Astrocyte (in vitro differentiated cells and primary cell): Measurements from ENCODE around the gene STRBP. TPM values are rescaled to one million over a fixed set of nuclear protein-coding genes. Genes with fewer than 3 reads are reported as not detected.

Experiments used
- DNase-seq: peaks from one replicate; pipeline ENCODE4 v3.0.0-alpha.2; 2010; ENCODE audit warnings: low read depth
- FAIRE-seq: peaks from 2 replicates; lab custom pipeline; 2011; peaks lifted over from hg19 to GRCh38; lab: Jason Lieb, UNC
- H2AFZ ChIP-seq: 2 replicates; pipeline ENCODE4 v1.6.0; 2012; ENCODE audit warnings: low read depth, low read length, inconsistent platforms
- H3K27ac ChIP-seq: 2 replicates; pipeline ENCODE4 v1.5.1; 2011; ENCODE audit warnings: low read depth, low read length, inconsistent platforms
- H3K27me3 ChIP-seq: 2 replicates; pipeline ENCODE4 v1.6.0; 2011; ENCODE audit warnings: low read length, inconsistent platforms; ENCODE audit not compliant: insufficient read depth
- H3K36me3 ChIP-seq: 2 replicates; pipeline ENCODE4 v1.5.1; 2011; ENCODE audit warnings: low read length, inconsistent platforms; ENCODE audit not compliant: insufficient read depth
- H3K4me1 ChIP-seq: 2 replicates; pipeline ENCODE4 v1.5.1; 2011; ENCODE audit warnings: low read length, inconsistent platforms; ENCODE audit not compliant: insufficient read depth
- H3K4me2 ChIP-seq: 2 replicates; pipeline ENCODE4 v1.6.0; 2012; ENCODE audit warnings: low read length, inconsistent platforms
- H3K4me3 ChIP-seq: 2 replicates; pipeline ENCODE4 v1.5.1; 2011; ENCODE audit warnings: low read depth, mild to moderate bottlenecking, low read length, inconsistent platforms; ENCODE audit not compliant: insufficient read depth
- H3K79me2 ChIP-seq: 2 replicates; pipeline ENCODE4 v1.6.0; 2012; ENCODE audit warnings: mild to moderate bottlenecking, low read length, inconsistent platforms; ENCODE audit not compliant: insufficient read depth
- H3K9ac ChIP-seq: 2 replicates; pipeline ENCODE4 v1.6.0; 2012; ENCODE audit warnings: mild to moderate bottlenecking, low read length, inconsistent platforms
- H3K9me3 ChIP-seq: 2 replicates; pipeline ENCODE4 v1.5.1; 2012; ENCODE audit warnings: low read depth, mild to moderate bottlenecking, low read length, inconsistent platforms; ENCODE audit not compliant: insufficient read depth
- H4K20me1 ChIP-seq: 2 replicates; pipeline ENCODE4 v1.6.0; 2012; ENCODE audit warnings: low read length, inconsistent platforms; ENCODE audit not compliant: insufficient read depth
- H3K27ac Mint-ChIP-seq: one replicate; pipeline ENCODE4 v1.8.0; 2021; ENCODE audit warnings: mild to moderate bottlenecking, mixed read lengths; ENCODE audit not compliant: unreplicated experiment
- H3K27me3 Mint-ChIP-seq: one replicate; pipeline ENCODE4 v1.8.0; 2021; ENCODE audit warnings: low read depth, mixed read lengths; ENCODE audit not compliant: unreplicated experiment
- H3K36me3 Mint-ChIP-seq: one replicate; pipeline ENCODE4 v1.8.0; 2021; ENCODE audit warnings: low read depth, mixed read lengths; ENCODE audit not compliant: unreplicated experiment
- H3K4me1 Mint-ChIP-seq: one replicate; pipeline ENCODE4 v1.8.0; 2021; ENCODE audit warnings: low read depth, mixed read lengths; ENCODE audit not compliant: unreplicated experiment
- H3K4me3 Mint-ChIP-seq: one replicate; pipeline ENCODE4 v1.8.0; 2021; ENCODE audit warnings: mild to moderate bottlenecking, moderate library complexity, mixed read lengths; ENCODE audit not compliant: unreplicated experiment
- H3K9me3 Mint-ChIP-seq: one replicate; pipeline ENCODE4 v1.8.0; 2021; ENCODE audit warnings: mild to moderate bottlenecking, mixed read lengths; ENCODE audit not compliant: unreplicated experiment
- CTCF ChIP-seq: IDR thresholded peaks from 2 replicates; pipeline ENCODE4 v1.5.1; 2011; ENCODE audit warnings: low read depth, mild to moderate bottlenecking, inconsistent platforms, low read length, moderate library complexity; ENCODE audit not compliant: insufficient read depth
- EZH2 ChIP-seq: IDR thresholded peaks from 2 replicates; pipeline ENCODE4 v1.6.1; 2012; ENCODE audit warnings: mild to moderate bottlenecking, low read length, inconsistent platforms; ENCODE audit not compliant: insufficient read depth
- total RNA-seq: library from RNA; stranded (reverse); gene quantifications from 2 replicates; pipeline ENCODE4 v1.2.1, GENCODE V29; 2021

Gene STRBP
- total RNA-seq, 1 donor from 2014 or later = 13.1 TPM

DNA sequence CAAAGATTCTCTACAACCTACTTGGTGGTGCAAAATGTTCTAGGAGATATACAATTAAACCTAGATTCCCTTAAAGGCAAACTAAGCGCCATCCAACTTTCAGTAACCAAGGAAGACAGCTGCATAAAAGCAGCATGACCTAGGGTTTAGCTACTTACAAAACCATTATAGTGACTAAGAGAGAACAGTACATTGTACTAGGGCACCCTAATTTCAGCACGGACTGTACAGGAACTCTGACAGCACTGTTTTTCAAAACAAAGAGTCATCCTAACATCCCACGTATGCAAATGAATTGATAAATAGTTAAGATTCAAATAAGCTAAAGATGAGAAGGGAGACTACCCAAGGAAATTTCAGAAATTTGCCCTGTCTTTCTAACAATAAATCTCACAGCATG, 30.0 kb downstream of the STRBP start:
- Histone ChIP-seq H3K9me3 (no peaks in the 10 kb centered on the region), H3K9ac (no peak overlapping the region), H3K4me3 (no peak overlapping the region), H2AFZ (no peak overlapping the region), H3K4me2 (no peak overlapping the region), H3K27me3 (peaks cover 4% of the 10 kb centered on the region), H3K79me2 (no peaks in the 10 kb centered on the region), H3K4me1 (no peaks in the 10 kb centered on the region), H4K20me1 (no peaks in the 10 kb centered on the region), H3K27ac (no peak overlapping the region), H3K36me3 (no peaks in the 10 kb centered on the region)
- Mint-ChIP-seq H3K4me1 (no peaks in the 10 kb centered on the region), H3K27ac (no peak overlapping the region), H3K27me3 (no peaks in the 10 kb centered on the region), H3K36me3 (no peaks in the 10 kb centered on the region), H3K4me3 (no peak overlapping the region), H3K9me3 (no peaks in the 10 kb centered on the region)
- no peak for TF ChIP-seq EZH2
- no peak for TF ChIP-seq CTCF
- no peak for DNase-seq
- no peak for FAIRE-seq

- Histone ChIP-seq H3K9ac (no peak overlapping the region), H4K20me1 (no peaks in the 10 kb centered on the region), H3K4me2 (no peak overlapping the region), H3K4me1 (no peaks in the 10 kb centered on the region), H3K4me3 (no peak overlapping the region), H3K36me3 (no peaks in the 10 kb centered on the region), H3K79me2 (no peaks in the 10 kb centered on the region), H3K27me3 (peaks cover 4% of the 10 kb centered on the region), H3K9me3 (no peaks in the 10 kb centered on the region), H2AFZ (no peak overlapping the region), H3K27ac (no peak overlapping the region)
- Mint-ChIP-seq H3K36me3 (no peaks in the 10 kb centered on the region), H3K4me3 (no peak overlapping the region), H3K4me1 (peaks cover 2% of the 10 kb centered on the region), H3K27ac (no peak overlapping the region), H3K9me3 (no peaks in the 10 kb centered on the region), H3K27me3 (no peaks in the 10 kb centered on the region)
- FAIRE-seq (no peak), DNase-seq (no peak)
- TF ChIP-seq CTCF (no peak), EZH2 (no peak)
These were observed 31.2 kb downstream of the STRBP start for GRCh38 chr9:123237220-123237619.

DNA sequence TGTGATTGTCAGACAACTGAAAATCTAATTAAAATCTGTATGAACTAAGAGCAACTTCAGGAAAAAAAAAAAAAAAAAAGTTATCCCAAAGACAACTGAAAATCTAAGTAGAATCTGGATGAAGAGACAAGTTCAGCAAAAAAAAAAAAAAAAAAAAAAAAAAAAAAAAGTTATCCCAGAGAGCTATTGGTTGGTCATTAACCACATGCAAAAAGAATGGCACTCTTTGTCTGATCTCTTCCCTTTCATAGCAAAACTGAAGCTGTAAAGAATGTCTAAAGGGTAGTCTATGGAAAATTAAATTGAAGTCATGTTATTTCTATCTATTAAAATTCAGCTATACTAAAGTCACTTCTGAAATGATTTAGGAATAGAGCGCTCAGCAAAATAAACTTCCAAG, 32.9 kb downstream of the STRBP start:
- H3K27ac ChIP-seq = no peak overlapping the region
- Mint-ChIP-seq H3K4me3 (no peak overlapping the region), H3K27me3 (no peaks in the 10 kb centered on the region), H3K4me1 (peaks cover 4% of the 10 kb centered on the region), H3K27ac (no peak overlapping the region), H3K9me3 (no peaks in the 10 kb centered on the region), H3K36me3 (no peaks in the 10 kb centered on the region)
- no peaks in the 10 kb centered on the region for H3K4me1 ChIP-seq
- H4K20me1 ChIP-seq = no peaks in the 10 kb centered on the region
- H3K4me3 ChIP-seq = no peak overlapping the region
- H3K9ac ChIP-seq = no peak overlapping the region
- no peaks in the 10 kb centered on the region for H3K9me3 ChIP-seq
- H3K4me2 ChIP-seq = no peak overlapping the region
- peaks cover 3% of the 10 kb centered on the region for H3K27me3 ChIP-seq
- FAIRE-seq (no peak), DNase-seq (no peak)
- no peak for TF ChIP-seq EZH2
- no peak for TF ChIP-seq CTCF
- no peaks in the 10 kb centered on the region for H3K36me3 ChIP-seq
- no peaks in the 10 kb centered on the region for H3K79me2 ChIP-seq
- no peak overlapping the region for H2AFZ ChIP-seq
